Stomach (tissue), 4 donors: Measurements from ENCODE around the gene ATXN2.

Experiments
- EP300 ChIP-seq: sonication (generic); formaldehyde crosslinking; IDR thresholded peaks from one replicate; pipeline ENCODE4 v1.6.1; 2017; ENCODE audit warnings: antibody characterized with exemption
- POLR2A ChIP-seq, 4 donors: fragments of 450-650 bp; IDR thresholded peaks; one replicate each; pipeline ENCODE4 v1.6.1; 2016; ENCODE audit warnings: antibody characterized with exemption in 4 of 4, control low read depth in 2 of 4, mild to moderate bottlenecking in 1 of 4, moderate library complexity in 1 of 4
- POLR2AphosphoS5 ChIP-seq, 3 donors: sonication (generic); formaldehyde crosslinking; IDR thresholded peaks; one replicate each; pipeline ENCODE4 v1.6.1; 2016; ENCODE audit warnings: antibody characterized with exemption in 3 of 3
- TF ChIP-seq, protein P1 (sequence below), 7 experiments: fragments of 450-650 bp in 4 of 7; fragments of 200-600 bp in 3 of 7; sonication (generic) in 3 of 7; IDR thresholded peaks; one replicate each; pipeline ENCODE4 v1.5.1; 2016 to 2019; ENCODE audit warnings: antibody characterized with exemption in 7 of 7, control low read depth in 2 of 7, mild to moderate bottlenecking in 1 of 7

DNA sequence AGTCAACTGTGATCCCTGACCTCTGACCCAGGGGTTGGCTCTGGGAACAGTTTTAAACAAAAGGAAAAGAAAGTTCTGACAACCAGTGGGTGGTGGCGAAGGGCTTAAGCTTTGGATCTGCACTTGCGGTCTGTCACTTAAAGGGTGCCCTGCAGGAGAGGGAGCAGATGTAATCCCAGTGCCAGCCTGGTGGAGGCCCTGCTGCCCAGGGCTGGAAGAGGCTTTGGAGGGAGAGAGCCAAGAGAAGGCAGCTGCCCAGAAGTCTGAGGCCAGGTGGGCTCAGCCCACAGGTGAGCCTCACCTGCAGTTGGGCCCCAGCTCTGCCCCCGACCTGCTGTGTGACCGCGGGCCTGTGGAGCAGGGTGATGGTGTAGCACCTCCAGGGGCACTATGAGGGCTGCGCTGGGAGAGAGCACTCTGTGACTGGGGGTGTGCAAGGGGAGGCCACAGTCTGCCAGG, 174.3 kb downstream of the ATXN2 start:
- TF ChIP-seq, protein P1, sequence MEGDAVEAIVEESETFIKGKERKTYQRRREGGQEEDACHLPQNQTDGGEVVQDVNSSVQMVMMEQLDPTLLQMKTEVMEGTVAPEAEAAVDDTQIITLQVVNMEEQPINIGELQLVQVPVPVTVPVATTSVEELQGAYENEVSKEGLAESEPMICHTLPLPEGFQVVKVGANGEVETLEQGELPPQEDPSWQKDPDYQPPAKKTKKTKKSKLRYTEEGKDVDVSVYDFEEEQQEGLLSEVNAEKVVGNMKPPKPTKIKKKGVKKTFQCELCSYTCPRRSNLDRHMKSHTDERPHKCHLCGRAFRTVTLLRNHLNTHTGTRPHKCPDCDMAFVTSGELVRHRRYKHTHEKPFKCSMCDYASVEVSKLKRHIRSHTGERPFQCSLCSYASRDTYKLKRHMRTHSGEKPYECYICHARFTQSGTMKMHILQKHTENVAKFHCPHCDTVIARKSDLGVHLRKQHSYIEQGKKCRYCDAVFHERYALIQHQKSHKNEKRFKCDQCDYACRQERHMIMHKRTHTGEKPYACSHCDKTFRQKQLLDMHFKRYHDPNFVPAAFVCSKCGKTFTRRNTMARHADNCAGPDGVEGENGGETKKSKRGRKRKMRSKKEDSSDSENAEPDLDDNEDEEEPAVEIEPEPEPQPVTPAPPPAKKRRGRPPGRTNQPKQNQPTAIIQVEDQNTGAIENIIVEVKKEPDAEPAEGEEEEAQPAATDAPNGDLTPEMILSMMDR (IDR thresholded peaks at IDR 0.05) = no peak
- TF ChIP-seq POLR2A (IDR thresholded peaks at IDR 0.05) (no peak), EP300 (no peak), POLR2AphosphoS5 (IDR thresholded peaks at IDR 0.05) (no peak)
